ENCODE data around the gene UROS. TPM values are rescaled to one million over a fixed set of nuclear protein-coding genes. Genes with fewer than 3 reads are reported as not detected.

The UROS gene
- total and polyA plus RNA-seq, 5 donors = 57.6 to 86.1 (median 75.8) TPM

DNA sequence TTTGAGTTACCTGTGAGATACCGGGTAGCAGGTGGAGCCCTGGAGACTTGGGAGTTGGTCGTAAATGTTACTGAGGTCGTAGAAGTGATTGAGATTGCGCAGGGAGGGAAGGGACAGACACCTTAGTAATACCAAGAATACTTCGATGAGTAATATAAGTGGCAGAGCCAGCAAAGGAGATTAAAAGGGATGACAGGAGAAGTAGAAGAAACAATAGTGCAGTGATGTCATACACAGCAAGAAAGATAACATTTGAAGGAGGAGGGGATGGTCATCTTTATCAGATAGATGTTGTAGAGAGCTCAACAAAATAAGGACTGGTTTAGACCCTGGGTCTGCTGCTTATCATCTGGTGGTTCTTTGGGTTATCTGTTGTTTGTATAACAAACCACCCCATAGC lies 5.3 kb upstream of the UROS start:
- Histone ChIP-seq H3K27me3 (ENCODE audit: control insufficient read depth, insufficient read depth) (no peaks in the 10 kb centered on the region), H3K27ac (ENCODE audit: low read length) (no peak overlapping the region), H3K9me3 (ENCODE audit: control insufficient read depth, low read length) (no peaks in the 10 kb centered on the region), H3K4me3 (ENCODE audit: low read length) (no peak overlapping the region), H3K4me1 (ENCODE audit: control insufficient read depth, insufficient read depth, low read length) (peaks cover 3% of the 10 kb centered on the region)
- ATAC-seq = no peak
- 93% methylated on average over 5 of the region's 5 CpGs for WGBS
- intact Hi-C loops (cut with DNase I) = no loop called here
- no peak for DNase-seq

DNA sequence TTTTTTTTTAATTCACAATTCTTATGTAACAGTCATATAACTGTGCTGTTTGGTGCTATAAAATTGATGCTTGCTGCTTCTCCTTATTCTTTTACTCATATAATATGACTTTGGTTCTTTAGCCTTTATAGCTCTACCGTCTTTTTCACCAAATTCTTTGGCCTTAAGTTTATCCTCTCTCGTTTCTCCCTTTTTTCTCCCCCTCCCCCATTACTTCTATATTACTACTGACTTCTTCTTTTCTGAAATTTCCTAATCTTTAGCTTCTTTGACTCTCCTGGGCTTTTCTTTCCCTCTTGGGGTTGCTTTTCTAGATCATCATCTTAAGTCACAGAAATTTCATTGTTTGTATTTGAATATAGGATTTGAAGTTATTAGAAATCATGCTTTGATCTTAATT lies 4.1 kb upstream of the UROS start:
- intact Hi-C loops (cut with DNase I) = no loop called here
- DNase-seq (no peak), ATAC-seq (no peak)
- Histone ChIP-seq H3K9me3 (ENCODE audit: control insufficient read depth, low read length) (no peaks in the 10 kb centered on the region), H3K27ac (ENCODE audit: low read length) (no peak overlapping the region), H3K4me1 (ENCODE audit: control insufficient read depth, insufficient read depth, low read length) (peaks cover 3% of the 10 kb centered on the region), H3K4me3 (ENCODE audit: low read length) (no peak overlapping the region), H3K27me3 (ENCODE audit: control insufficient read depth, insufficient read depth) (no peaks in the 10 kb centered on the region)
- 77% methylated on average over 2 of the region's 2 CpGs for WGBS

DNA sequence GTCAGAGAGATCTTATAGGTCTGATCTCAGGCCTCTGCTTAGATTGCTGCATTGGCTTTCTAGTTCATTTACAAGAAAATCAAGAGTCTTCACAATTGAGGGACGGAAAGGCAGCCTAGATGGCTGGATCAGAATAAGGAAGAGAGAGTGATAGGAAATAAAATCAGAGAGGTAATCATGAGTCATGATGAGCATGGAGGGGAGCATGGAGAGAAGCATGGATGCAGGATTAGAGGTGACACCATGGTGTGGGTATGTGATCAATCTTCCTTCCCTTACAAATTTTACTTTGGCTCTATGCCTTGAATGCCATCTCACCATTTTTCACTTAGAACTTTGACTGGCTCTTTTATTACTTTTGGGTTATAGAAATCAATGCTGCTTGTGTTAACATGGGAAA lies 1.7 kb upstream of the UROS start:
- H3K4me3 ChIP-seq (ENCODE audit: low read length) = peak overlapping the region; percentile 84
- WGBS = 73% methylated on average over 1 of the region's 1 CpG
- H3K9me3 ChIP-seq (ENCODE audit: control insufficient read depth, low read length) = no peaks in the 10 kb centered on the region
- H3K27ac ChIP-seq (ENCODE audit: low read length) = no peak overlapping the region
- DNase-seq = no peak
- peaks cover 6% of the 10 kb centered on the region for H3K4me1 ChIP-seq (ENCODE audit: control insufficient read depth, insufficient read depth, low read length)
- intact Hi-C loops (cut with DNase I) = no loop called here
- ATAC-seq = no peak
- no peaks in the 10 kb centered on the region for H3K27me3 ChIP-seq (ENCODE audit: control insufficient read depth, insufficient read depth)

DNA sequence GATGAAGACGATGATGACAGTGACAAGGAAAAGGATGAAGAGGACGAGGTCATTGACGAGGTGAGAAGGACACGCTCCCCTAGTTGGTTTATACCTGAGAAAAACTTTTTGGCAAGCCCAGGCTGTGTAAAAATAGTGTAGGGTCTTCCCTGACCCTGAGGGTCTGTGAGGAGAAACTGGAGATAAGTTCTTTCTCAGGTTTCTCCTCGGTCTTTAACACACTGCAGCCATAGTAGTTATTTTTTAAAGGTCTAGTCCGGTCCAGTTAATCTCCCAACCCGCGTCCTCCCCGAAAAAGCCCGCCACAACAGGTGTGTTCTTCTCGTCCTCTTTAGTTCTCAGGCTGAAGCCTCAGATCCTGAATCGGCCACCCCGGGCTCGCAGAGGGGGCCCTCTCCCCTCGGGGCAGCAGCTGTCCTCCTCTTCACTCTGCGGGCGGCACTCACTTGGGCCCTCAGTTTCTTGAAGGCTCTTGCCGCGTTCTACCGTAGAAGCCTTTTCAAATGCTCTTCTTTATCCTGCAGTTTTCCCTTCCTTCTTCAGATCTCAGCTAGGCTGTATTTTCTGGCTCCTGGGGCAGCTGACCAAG lies 699 bp upstream of the UROS start:
- DNase-seq = no peak
- ATAC-seq = peak in 1 of 2 donors; percentile 24
- Histone ChIP-seq H3K9me3 (ENCODE audit: control insufficient read depth, low read length) (no peaks in the 10 kb centered on the region), H3K4me1 (ENCODE audit: control insufficient read depth, insufficient read depth, low read length) (peaks cover 6% of the 10 kb centered on the region), H3K4me3 (ENCODE audit: low read length) (peak overlapping the region; percentile 84), H3K27me3 (ENCODE audit: control insufficient read depth, insufficient read depth) (no peaks in the 10 kb centered on the region), H3K27ac (ENCODE audit: low read length) (peak overlapping the region; percentile 82)
- intact Hi-C loops (cut with DNase I) = no loop called here
- WGBS = under 1% methylated on average over 20 of the region's 20 CpGs

DNA sequence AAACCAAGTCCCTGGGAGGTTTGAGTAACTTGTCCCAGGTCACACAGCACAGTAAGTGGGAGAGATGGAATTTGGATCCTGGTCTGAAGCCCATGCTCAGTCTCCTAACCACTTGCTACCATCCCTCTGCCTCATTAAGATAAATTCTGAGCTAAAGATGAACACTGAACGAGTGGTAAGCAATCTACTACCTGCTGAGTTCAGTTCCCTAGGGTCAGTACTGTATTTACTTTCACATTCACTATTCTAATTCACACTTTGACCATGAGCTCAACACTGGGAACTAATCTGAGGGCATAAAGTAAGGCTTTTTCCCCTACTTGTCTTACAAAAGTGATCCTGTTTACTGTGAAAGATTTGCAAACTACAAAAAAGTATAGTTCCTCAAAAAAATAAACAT lies 2.4 kb downstream of the UROS start:
- H3K4me3 ChIP-seq (ENCODE audit: low read length) = no peak overlapping the region
- no peaks in the 10 kb centered on the region for H3K9me3 ChIP-seq (ENCODE audit: control insufficient read depth, low read length)
- 47% methylated on average over 1 of the region's 1 CpG for WGBS
- DNase-seq (no peak), ATAC-seq (no peak)
- H3K27me3 ChIP-seq (ENCODE audit: control insufficient read depth, insufficient read depth) = no peaks in the 10 kb centered on the region
- intact Hi-C loops (cut with DNase I) = no loop called here
- H3K27ac ChIP-seq (ENCODE audit: low read length) = no peak overlapping the region
- peaks cover 6% of the 10 kb centered on the region for H3K4me1 ChIP-seq (ENCODE audit: control insufficient read depth, insufficient read depth, low read length)

DNA sequence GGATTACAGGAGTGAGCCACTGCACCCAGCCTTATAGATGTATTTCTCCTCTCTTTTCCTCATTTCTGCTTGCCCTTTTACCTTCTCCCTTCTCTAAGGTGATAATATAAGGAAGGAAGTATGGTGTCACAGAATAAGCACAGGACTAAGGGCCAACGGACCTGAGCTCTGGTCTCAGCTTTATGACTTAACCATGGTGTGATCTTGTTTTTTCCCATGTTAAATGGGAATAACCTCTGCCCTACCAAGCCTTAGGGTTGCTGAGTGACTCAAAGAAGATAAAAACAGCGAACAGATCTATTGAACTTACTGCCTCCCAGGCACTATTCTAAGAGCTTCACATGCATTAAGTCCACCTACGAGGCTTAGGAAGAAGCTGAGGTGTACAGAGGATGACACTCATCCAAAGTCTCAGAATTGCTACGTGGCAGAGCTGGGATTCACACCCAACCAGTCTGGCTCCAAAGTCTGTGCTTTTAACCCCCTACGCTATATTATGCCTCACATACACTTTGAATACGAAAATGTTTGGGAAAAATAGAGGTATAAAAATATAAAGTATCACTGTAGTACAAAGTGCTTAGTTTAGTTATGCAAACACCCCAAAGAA lies 5.6 kb downstream of the UROS start:
- WGBS = 84% methylated on average over 6 of the region's 6 CpGs
- intact Hi-C loops (cut with DNase I) = no loop called here
- Histone ChIP-seq H3K27ac (ENCODE audit: low read length) (no peak overlapping the region), H3K4me3 (ENCODE audit: low read length) (no peak overlapping the region), H3K4me1 (ENCODE audit: control insufficient read depth, insufficient read depth, low read length) (peaks cover 3% of the 10 kb centered on the region), H3K27me3 (ENCODE audit: control insufficient read depth, insufficient read depth) (no peaks in the 10 kb centered on the region), H3K9me3 (ENCODE audit: control insufficient read depth, low read length) (no peaks in the 10 kb centered on the region)
- ATAC-seq (no peak), DNase-seq (no peak)

DNA sequence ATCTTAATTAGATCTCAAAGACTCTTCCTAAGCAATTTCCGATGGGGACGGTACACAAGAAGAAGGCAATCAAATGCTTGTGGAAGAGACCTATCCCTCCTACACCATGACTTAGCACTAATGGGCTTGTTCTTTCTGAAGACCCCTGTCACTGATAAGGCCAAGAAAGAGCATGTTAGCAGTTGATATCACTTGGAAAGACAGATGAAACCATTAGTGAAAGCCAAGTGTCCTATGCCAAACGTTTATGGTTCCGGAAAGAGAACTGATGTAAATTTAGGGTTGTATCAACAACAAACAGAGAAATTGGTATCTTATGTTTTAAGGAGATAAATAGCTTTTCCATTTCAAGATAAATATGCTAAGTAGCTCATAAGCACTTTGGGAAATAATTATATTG lies 6.5 kb downstream of the UROS start:
- Histone ChIP-seq H3K9me3 (ENCODE audit: control insufficient read depth, low read length) (no peaks in the 10 kb centered on the region), H3K27ac (ENCODE audit: low read length) (no peak overlapping the region), H3K27me3 (ENCODE audit: control insufficient read depth, insufficient read depth) (no peaks in the 10 kb centered on the region), H3K4me1 (ENCODE audit: control insufficient read depth, insufficient read depth, low read length) (no peaks in the 10 kb centered on the region), H3K4me3 (ENCODE audit: low read length) (no peak overlapping the region)
- intact Hi-C loops (cut with DNase I) = no loop called here
- WGBS = 76% methylated on average over 4 of the region's 4 CpGs
- ATAC-seq = no peak
- DNase-seq = no peak

DNA sequence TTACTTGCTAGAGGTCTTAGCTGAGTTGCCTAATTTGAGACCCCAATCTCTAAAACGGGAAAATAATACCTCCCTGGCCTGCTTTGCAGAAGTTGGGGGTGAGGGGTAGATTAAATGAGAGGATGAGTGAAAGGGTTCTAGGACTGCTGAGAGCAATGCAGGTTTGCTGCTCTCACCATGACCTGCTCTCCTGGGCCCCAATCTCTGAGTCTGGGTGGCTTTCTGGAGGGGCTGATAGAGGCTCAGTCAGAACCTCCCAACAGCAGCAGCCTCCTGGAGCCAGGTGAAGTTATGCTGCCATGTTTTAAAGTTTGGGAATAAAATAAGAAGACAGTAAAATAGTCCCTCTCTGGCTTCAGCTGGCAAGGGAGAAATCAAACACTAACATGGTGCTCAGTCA lies 7.3 kb downstream of the UROS start:
- 0% methylated on average over 1 of the region's 1 CpG for WGBS
- no peaks in the 10 kb centered on the region for H3K4me1 ChIP-seq (ENCODE audit: control insufficient read depth, insufficient read depth, low read length)
- no peak overlapping the region for H3K27ac ChIP-seq (ENCODE audit: low read length)
- no peaks in the 10 kb centered on the region for H3K27me3 ChIP-seq (ENCODE audit: control insufficient read depth, insufficient read depth)
- DNase-seq (no peak), ATAC-seq (no peak)
- H3K9me3 ChIP-seq (ENCODE audit: control insufficient read depth, low read length) = no peaks in the 10 kb centered on the region
- H3K4me3 ChIP-seq (ENCODE audit: low read length) = no peak overlapping the region
- intact Hi-C loops (cut with DNase I) = no loop called here

DNA sequence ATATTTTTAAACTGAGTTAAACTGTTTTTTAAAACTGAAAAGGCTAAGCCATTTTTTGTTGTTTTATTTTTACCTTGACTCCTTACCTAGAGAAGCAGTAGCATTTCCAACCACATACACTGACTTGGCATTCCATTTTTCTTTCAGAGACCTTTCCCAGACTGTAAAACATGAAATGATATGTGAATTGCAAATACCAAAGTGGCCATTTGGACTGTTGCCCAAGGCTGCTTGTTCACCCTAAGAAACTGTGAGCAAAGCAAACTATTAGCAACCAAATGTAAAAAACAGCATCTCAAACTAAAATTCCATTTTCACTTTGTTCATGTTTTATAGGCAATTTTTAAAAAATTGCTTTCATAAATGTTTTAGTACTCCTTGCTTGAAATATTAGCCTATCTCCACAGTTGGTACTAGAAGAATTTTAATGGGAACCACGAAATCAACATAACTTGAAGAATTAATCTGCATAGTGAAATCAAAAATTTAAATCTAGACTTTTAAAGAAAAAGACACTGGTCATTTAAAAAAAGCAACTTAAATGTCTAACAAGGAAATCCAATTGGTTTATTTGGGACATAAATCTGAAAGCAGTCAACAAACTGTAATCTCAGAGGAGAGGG lies 10.8 kb downstream of the UROS start:
- Histone ChIP-seq H3K27ac (ENCODE audit: low read length) (no peak overlapping the region), H3K9me3 (ENCODE audit: control insufficient read depth, low read length) (no peaks in the 10 kb centered on the region), H3K27me3 (ENCODE audit: control insufficient read depth, insufficient read depth) (no peaks in the 10 kb centered on the region), H3K4me3 (ENCODE audit: low read length) (no peak overlapping the region), H3K4me1 (ENCODE audit: control insufficient read depth, insufficient read depth, low read length) (no peaks in the 10 kb centered on the region)
- ATAC-seq = no peak
- 88% methylated on average over 1 of the region's 1 CpG for WGBS
- no peak for DNase-seq
- intact Hi-C loops (cut with DNase I) = no loop called here

DNA sequence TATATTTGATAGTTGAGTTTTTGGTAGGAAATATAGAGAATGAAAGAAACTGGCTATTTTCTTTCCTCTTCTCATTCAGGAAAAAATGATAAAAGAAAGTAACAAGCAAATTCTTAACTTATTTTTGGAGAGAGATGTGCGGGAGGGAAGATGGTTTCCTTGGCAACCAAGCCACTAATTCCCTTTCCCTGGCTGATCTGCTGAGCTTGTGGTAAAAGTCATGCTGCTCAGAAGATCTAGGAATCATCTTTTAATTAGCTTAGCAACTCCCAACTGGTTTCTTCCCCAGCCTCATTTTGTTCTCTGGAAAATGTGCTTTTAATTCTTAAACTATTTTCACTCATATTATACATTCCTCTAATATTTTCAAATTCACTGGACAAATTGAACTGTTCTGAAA lies 11.8 kb downstream of the UROS start:
- intact Hi-C loops (cut with DNase I) = no loop called here
- no peak for DNase-seq
- 81% methylated on average over 1 of the region's 1 CpG for WGBS
- no peak overlapping the region for H3K4me3 ChIP-seq (ENCODE audit: low read length)
- no peaks in the 10 kb centered on the region for H3K4me1 ChIP-seq (ENCODE audit: control insufficient read depth, insufficient read depth, low read length)
- H3K9me3 ChIP-seq (ENCODE audit: control insufficient read depth, low read length) = no peaks in the 10 kb centered on the region
- H3K27ac ChIP-seq (ENCODE audit: low read length) = no peak overlapping the region
- ATAC-seq = no peak
- no peaks in the 10 kb centered on the region for H3K27me3 ChIP-seq (ENCODE audit: control insufficient read depth, insufficient read depth)

DNA sequence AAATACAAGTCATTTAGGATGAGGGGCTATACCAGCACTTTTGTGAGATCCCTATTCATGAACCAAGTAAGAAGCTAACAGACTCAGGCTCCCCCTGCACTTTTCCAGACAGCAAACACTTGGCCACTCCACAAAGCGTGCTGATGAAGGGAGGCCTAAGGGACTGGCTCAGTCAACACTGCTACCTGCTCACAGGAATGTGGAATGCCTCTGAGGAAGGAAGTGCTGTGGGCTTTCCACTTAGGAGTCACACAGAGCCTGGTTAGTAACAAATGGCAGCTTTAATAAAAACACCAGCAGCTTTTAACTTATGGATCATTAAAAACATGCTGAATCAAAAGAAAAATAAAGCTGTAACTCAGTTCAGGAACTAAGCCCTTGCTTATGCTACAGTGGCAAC lies 15.0 kb downstream of the UROS start:
- 95% methylated on average over 1 of the region's 1 CpG for WGBS
- Histone ChIP-seq H3K4me3 (ENCODE audit: low read length) (no peak overlapping the region), H3K9me3 (ENCODE audit: control insufficient read depth, low read length) (no peaks in the 10 kb centered on the region), H3K27ac (ENCODE audit: low read length) (no peak overlapping the region), H3K27me3 (ENCODE audit: control insufficient read depth, insufficient read depth) (no peaks in the 10 kb centered on the region), H3K4me1 (ENCODE audit: control insufficient read depth, insufficient read depth, low read length) (no peaks in the 10 kb centered on the region)
- intact Hi-C loops (cut with DNase I) = no loop called here
- DNase-seq (no peak), ATAC-seq (no peak)

Data from right cardiac atrium (tissue), 5 donors.